ENCODE data around the gene THAP7.

- TF ChIP-seq POLR2A (IDR thresholded peaks at IDR 0.05): no peak
- TF ChIP-seq, protein P1, sequence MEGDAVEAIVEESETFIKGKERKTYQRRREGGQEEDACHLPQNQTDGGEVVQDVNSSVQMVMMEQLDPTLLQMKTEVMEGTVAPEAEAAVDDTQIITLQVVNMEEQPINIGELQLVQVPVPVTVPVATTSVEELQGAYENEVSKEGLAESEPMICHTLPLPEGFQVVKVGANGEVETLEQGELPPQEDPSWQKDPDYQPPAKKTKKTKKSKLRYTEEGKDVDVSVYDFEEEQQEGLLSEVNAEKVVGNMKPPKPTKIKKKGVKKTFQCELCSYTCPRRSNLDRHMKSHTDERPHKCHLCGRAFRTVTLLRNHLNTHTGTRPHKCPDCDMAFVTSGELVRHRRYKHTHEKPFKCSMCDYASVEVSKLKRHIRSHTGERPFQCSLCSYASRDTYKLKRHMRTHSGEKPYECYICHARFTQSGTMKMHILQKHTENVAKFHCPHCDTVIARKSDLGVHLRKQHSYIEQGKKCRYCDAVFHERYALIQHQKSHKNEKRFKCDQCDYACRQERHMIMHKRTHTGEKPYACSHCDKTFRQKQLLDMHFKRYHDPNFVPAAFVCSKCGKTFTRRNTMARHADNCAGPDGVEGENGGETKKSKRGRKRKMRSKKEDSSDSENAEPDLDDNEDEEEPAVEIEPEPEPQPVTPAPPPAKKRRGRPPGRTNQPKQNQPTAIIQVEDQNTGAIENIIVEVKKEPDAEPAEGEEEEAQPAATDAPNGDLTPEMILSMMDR (IDR thresholded peaks at IDR 0.05): no peak
Measured at GRCh38 chr22:21032868-21033688, 31.2 kb upstream of the THAP7 start.
